ENCODE results near the gene SFI1.

The SFI1 gene

DNA sequence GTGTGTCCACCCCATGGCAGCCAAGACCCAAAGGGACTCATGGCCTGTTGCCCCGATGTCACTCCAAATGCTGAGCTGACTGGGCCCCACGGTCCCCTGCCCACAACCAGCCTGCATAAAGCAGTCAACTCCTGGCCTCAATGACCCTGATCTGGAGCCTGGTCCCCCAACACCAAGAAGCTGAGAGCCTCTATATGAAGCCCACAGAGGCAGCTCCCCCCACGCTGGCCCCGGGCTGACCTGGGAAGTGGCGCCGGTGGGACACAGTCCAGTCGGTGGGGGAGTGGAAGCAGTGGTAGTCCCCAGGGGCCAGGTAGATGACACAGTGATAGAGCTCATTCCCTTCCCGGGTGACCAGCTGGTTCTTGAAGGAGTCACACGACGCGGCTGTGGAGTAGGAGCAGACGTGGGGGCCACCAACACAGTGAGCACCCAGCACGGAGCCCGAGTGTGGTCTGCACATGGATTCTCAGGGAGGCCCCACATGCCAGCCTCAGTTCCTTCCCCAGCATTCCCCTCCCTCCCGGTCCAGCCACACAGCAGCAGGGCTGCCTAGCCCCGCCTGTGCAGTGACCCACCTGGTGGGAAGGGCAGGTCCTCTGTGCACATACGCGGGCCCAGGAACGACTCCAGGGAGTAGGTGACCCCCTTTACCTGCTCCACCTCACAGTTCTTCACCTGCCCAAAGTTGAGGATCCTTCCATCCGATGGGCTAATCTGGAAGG lies 124.6 kb downstream of the SFI1 start:
- DNase-seq, result no peak

DNA sequence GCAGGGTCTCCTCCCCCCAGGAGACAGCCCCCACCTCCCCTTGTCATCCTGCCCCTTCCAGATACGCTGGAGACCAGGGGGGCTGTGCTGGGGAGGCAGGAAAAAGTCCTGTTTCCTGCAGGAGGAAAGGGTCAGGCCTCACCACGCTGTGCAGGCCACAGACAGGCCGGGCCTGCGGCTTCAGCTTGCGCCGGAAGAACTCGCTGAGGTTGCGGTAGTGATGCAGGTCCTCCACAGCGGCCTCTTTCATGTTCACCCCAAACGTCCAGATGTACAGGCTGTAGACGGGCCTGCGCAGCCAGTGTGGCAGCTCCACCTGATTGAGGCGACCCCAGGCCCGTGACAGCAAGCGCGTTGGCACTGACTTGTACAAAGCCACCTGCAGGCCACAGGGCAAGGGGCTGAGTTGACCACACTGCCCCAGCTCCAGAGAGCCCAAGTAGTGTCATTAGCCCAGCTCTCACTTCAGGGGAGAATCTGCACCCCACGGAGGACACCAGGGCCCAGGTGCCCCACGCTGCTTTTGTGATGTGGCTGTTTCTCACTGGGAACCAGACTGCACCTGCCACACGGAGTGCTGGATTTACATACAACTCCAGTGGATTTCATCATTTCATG lies 125.3 kb downstream of the SFI1 start:
- DNase-seq, result no peak

DNA sequence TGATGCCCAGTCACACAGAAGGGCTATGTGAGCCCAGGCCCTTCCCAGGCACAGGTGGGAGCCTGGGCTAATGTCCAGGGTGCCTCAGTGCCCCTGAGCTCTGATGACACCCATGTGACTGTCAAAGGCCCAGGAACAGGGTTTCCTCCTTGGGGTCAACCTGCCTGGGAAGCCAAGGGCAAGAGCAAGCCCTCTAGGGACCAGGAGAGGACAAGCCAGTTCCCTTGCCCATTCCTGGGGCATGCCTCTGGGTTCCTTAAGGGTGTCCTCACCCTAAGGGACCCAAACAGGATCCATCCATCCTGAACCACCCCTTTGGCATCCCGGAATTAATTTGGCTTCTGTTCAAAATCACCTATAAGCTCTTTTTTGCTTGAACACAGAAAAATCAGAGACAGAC lies 126.6 kb downstream of the SFI1 start:
- DNase-seq, result no peak

DNA sequence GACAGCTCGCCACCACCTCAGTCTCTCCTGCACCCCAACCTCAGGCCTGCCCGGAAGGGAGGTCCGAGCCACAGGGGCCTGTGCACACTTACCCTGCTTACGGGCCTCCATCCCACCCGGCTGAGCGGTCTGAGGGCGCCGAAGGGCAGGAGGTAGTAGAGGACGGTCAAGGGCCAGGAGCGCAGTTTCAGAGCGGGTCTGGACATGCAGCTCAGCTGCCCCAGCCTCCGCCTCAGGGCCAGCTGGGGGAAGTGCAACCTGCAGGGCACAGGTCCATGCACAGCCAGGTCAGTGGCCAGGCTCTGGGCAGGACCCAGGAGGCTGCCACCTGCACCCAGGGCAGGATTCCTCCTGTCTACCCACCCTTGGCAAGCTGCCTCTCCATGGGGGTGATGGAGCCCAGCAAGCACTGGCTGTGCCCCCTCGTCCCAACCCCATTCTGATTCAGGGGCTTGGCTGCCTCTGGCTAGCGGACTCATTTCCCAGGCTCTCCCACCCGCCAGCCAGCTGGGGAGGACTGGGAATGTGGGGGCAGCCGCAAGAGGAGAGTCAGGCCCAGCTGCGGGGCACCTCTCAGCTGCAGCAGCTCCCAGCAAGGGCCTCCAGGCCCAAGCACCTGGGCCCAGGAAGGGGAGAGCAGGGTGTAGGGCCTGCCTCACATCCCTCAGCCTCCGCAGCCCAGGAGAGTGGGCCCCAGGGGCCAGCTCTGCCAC lies 127.4 kb downstream of the SFI1 start:
- no peak for DNase-seq

DNA sequence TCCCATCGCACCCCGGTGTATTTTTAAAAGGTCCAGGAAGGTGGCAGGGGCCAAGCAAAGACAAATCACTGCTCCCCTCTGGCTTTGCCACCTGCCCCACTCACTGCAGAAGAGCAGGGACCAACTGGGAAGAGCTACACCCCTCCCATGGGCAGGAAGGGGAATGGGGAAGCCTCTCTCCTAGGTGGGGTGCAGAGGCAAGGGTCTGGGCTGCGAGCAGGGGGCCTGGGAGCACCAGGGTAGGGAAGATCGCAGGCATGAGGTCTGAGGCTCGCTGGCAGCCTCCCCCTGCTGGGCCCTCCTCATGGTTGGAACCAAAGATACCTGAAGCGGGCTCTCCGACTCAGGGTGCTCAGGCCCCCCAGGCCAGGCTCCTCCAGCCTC lies 128.9 kb downstream of the SFI1 start:
- no peak for DNase-seq

DNA sequence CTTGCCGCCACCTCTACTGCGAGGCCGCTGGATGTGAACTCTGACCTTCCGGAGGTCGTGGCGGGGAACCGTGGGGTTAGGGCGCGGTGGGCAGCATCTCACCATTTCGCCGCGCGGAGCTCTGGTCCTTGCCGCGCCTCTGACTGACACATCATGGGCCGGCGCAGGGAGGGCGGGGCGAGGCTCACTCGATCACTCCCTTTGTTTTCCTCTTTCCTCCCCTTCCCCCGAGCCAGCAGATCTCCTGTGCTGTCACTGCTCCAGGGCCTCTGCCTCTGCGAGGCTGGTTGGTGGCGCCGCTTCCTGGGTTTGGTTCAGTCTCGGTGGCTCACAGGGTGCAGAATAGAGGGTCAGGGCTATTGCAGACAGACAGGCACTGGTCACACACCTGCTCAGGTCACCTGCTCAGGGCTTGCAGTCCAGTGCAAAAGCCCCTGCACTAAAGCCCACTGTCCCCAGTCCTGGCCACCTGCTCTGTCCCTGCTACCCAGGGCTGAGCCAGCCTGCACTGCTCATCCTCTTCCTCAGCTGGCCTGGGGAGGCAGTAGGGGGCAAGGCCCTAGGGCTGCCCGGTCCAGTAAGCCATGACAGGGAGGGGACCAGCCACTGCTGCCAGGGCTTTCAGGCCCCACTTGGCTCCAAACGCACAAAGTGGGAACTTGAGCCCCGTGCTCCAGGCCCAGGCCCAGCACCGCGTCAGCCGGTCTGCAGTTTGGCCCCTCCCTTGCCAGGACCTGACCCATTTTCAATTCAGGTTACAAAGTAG lies 129.5 kb downstream of the SFI1 start:
- no peak for DNase-seq

DNA sequence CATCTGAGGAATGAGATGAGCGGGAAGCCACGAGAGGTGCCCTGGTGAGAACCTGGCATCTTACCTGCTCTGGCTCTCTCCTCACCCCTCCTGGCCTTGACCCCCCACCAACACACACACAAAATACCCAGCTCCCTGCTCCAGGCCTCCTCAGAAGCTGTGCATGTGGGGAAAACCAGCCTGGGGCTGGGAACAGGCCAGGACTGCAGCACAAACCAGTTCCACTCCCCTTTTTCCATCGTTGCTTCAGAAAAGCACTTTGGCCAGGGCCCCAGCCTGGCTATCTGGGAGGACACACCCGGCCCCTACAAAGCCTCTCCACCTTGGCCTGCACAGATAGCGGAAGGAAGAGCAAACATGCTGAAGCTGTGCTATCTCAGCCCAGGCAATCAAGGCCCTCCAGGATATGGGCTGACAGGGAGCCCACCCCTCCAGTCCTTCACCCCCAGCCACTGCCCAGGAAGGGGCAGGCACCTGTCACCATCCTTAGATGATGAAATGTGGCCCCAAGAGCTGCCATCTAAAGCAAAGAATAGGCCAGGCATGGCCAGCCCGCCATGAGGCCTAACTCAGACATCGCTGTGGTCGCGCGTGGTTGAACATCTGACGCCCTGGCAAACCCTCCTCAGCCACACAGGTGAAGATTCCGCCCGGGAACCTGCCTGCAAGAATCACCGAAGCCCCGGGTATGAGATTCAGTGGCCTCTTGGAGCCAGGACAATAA lies 130.3 kb downstream of the SFI1 start:
- no peak for DNase-seq

DNA sequence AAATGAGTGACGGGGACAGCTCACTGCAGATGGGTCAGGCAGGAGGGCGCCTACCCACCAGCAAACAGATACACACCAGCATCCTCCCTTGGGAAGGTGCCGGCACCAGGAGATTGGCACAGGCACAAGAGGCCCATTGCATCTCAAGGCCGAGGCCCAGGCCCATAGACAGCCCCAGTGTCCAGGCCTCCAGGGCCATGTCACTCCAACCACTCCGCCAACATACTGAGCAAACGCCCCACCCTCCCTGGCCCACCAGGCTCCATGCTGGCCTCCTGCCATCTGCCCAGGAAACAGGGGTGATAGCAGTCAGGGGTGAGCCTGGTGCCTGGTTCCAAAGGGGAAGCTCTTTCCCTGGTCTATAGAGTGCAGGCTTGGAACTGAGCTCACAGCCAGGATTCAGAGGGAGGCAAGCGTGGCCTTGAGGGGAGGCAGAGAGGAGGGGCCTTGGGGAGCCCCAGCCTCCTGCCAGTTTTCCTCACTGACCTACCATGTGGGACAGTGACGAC lies 130.9 kb downstream of the SFI1 start:
- DNase-seq, result no peak

DNA sequence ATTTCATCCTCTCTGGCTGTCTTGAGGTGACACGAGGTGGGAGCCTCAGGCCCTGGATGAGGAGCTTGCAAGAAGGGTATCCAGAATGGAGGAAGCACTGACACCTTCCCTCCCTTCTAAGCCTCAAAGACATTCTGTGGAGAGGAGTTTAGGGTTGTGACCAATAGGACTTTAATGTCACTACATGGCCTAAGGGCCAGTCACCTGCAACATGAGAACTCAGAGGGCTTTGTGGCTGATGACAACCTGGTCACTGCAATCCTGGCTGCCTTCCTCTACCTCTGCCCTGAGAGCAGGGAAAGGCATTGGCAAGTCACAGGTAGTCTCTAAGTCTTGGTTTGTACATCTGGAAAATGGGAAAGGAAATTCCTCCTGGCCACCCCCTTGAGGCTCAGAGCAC lies 132.0 kb downstream of the SFI1 start:
- no peak for DNase-seq

DNA sequence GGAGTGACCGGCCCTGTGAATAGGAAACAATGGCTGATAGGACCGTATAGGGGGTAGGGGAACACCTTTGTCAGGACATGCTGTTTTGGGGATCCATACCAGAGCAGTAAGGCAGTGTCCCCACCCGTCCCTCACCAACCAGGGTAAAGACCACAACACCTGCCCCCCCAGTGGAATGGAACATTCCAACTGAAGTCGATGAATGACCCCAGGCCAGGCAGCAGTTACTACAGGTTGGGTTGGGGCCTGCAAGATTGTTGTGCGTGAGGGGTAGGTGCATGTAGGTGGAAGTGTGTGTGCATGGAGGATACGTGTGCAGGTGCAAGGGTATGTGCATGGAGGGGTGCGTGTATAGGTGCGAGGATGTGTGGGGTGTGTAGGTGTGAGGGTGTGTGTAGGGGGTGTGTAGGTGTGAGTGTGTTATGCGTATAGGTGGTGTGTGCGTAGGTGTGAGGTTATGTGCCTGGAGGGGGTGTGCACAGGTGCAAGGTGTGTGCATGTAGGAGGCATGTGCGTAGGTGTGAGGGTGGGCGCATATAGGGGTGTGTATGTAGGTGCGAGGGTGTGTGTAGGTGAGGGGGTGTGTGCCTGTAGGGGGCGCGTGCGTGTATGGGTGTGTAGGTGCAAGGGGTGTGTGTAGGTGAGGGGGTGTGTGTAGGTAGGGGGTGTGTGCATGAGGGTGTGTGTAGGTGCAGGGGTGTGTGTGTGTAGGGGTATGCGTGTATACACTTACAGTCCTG lies 132.8 kb downstream of the SFI1 start:
- no peak for DNase-seq

DNA sequence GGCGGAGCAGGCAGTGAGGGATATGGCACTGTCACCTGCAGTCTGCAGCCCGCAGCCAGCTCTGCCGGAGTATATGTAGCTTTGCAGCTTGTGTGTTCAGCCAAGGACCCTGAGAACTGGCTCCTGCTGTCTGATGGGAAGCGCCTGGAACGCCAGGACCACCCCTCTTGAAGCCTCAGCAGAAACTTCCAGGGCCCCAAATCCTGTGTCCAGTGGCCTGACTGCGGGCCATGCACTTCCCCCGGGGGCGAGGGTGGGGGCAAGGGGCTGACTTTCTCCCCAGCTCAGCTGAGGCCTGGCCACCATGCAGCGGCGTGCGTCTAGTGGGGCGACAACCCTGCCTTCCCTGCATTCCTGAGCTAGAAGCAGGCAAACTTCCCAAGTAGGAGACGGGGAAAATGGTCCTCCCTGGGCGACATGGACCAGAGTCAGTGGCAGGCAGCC lies 133.4 kb downstream of the SFI1 start:
- DNase-seq, result no peak

DNA sequence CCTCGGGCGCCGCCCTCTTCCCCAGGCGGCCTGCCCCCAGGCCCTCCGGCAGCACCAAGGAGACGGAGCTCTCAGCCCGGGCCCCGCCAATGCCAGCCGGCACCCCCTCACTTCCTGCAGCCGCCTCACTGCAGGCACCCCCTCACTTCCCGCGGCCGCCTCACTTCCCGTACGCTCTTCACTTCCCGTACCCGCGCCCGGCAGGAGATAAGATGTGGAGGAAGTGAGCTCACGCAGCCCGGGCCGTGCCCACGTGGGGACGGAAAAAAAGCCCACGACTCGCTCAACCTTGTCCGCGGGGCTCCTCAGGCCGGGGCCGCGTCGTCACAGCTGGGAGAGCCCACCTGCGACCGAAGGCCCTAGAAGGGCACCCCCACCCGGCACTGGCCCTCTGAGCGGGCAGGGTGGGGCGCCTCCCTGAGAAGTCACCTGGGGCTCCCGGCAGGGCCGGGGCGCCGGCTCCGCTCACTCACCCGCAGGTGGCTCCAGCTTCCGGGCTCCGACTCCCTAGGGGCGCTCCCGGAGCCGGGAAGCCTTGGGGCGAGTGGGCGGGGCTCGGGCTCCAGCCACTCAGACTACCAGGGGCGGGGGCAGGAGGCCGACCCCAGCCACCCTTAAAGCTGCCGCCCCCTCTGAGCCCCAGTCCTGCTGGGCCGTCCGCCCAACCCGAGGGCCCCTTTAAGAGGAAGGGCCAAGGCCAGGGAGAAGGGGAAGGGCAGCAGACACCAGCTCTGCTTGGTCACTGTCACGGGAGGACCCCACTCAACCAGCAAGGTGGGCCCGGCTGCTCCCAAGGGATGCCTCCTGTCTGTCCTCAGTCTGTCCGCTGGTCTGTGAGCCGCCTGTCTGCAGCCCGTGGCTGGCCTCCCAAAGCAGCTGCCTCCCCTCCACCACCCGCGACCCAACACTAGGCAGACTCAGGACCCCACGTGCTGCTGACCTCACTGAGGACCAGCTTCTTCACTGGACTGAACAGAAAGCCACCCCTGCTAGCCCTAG lies 134.3 kb downstream of the SFI1 start:
- peak; percentile 90 for DNase-seq

DNA sequence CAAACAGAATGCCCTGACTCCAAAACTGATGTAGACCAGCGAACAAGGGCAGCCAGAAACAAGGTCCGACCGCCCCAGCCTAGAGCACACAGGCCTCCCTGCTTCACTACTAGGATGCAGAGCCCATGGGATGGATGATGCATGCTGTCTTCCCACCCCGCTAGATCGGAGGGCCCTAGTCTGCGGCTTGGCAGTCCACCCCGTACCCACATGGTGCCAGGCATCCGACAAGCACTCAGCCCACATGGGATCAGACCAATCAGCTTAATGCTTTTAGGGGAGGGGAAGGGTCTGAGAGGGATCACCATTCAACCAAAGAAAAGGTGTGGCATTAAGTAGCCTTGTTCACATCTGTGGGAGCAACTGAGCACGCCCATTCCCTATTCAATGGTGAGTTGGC lies 135.1 kb downstream of the SFI1 start:
- peak; percentile 58 for DNase-seq

DNA sequence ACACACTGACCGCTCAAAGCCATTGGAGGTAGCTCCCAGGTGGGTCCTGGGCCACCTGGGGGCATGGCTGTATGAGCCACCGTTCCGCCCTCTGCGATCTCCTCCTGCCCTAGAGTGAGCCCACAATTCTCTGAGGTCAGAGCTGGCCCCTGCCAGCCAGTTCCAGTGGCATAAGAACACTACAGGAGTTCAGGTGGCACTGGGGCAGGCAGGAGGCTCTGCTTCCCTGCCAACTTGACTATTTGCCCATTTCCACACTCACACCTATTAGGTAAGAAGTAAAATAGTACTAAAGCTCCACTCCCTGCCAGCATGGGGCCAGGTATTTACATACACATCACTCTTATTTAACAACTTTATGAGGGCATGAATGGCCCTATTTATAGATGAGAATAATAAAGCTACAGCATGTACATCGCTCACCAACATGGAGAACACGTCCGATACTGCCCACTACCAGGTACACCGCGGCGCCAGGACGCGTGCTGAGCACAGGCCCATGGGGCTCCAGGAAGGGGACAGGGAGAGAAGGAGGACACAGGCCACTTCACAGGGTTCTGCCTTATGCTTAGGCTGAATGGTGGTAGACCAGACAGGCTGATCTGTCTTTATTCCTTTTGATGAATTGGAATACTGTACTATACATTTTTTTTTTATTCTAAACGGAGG lies 139.4 kb downstream of the SFI1 start:
- no peak for DNase-seq

DNA sequence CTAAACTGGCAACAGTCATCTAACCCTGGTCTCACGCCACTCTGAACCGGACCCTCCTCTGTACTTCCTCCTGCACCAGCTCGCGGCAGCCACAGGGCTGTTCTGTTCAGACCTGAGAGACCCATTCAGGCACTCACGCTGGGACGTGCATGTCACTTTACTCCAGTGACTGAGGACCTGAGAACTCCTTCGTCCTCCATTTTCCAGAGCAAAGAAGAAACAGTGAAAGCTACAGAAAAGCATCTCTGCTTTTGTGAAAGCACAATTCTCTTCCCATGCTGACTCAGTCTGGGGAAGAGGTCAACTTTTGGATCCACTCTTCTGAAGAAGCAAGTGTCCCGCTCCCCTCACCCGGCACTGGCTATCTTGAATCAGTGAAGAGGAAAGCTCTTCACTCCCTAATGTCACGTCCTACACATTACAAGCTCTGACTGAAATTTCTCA lies 141.1 kb downstream of the SFI1 start:
- no peak for DNase-seq

DNA sequence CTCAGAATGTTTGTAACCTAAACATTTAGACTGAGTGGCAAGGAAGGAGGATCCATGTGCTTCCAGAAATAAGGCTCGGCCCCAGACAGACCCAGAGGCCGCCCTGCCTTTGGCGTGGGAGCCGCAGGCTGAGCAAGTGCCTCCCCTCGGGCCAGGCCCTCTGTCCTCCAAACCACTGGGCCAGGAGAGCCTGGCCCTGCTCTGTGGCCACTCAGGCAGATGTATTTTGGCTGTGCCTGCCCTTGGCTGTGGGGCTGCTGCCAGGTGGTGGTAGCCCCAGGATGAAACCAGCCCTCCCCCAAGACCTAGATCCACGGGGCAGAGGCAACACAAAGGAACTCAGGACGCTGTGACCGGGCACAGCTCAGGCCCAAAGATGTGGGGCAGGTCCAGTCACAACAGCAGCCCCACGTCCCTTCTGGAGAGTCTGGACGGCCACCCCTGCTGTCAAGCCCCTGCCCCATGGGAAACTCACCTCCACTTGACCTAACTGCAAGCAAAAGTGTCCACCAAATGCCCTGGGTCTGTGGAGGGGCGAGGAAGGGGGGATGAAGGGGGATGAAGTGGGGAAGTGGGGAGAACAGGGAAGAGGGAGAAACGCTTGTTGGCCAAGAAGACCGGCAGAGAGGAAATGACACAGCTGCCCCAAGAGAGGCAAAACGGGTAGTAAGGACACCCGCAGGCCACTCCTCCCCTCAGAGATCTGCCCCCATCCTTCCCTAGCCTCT lies 141.7 kb downstream of the SFI1 start:
- DNase-seq, result no peak

DNA sequence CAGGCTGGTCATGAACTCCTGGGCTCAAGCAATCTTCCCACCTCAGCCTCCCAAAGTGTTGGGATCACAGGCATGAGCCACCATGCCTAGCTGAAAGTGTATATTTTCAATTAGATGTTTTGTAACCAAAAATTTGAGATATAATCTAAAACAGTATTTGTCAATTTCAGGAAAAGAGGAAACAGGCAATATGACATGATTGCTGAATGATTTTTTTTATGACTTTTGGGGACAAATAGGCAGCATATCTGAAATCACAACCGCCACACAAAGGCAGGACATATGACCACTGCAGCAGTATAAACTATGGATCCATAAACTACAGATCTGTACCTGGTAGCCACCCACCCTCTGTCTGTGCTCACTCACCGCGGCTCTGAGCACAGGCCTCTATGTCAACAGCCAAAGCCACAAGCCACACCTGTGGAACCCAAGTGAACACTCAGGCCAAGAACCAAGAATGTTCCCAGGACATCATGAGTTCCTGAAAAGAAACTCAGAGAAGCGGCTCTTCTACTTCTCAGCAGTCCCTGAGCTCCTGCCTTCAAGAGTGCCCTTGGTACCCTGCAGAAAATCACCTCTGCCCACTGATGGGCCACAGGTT lies 143.2 kb downstream of the SFI1 start:
- DNase-seq, result no peak

DNA sequence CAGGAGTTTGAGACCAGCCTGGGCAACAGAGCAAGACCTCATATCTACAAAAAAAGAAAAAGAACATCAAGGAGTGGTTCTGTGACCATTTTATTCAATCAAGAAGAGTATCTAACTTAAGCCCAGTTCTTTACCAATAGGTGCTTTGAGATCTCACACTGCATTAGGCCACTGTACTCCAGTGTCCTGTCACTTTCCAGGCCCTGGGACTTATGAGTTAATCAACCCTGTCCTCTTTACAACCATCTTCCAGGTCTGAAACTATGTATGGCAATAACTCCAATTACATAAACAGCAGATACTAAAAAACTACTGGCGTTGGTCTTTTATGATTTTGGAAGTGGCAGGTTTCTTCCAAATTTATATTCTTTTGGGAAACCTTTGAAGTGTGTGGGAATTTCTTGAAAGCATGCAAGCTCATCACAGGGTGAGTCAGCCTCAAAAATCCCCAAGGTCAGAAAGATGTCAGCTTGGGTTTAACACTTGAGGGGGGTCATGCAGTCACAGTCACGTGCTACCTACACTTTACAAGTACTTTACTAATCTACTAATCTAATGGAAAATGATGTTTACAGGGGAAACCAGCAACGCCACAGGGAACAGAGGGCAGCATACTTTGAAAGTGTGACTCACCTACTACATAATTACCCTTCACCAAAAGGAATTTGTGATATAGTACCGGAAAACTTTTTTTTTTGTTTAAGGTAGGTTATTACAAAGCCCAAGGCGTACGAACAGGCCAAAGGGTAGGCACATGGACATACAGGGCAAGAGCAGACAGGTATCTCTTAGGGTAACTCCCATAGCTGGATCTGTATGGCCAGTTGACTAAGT lies 150.1 kb downstream of the SFI1 start:
- DNase-seq, result no peak

Measured in activated CD8-positive, alpha-beta memory T cell treated with anti-CD3 and anti-CD28 coated beads, Interleukin-2, amount 50 U/mL, for 48 hours (primary cell).